ENCODE data around the gene RAB3C. TPM values are rescaled to one million over a fixed set of nuclear protein-coding genes. Genes with fewer than 3 reads are reported as not detected.

RAB3C gene
- total RNA-seq, 1 experiment from 2014 or later = not detected

- intact Hi-C loops (cut with micrococcal nuclease) = no loop called here
- BruUV-seq (replicated peaks) = no TSS peak
Measured at GRCh38 chr5:58716713-58717112, 133.8 kb downstream of the RAB3C start.

GRCh38 chr5:58717303-58718007 lies 134.6 kb downstream of the RAB3C start:
- H3K9me3 Mint-ChIP-seq (ENCODE audit: unreplicated experiment) = peaks cover 16% of the 10 kb centered on the region
- BruUV-seq (replicated peaks) = no TSS peak
- intact Hi-C loops (cut with micrococcal nuclease) = no loop called here
- peaks cover 100% of the 10 kb centered on the region for H3K27me3 Mint-ChIP-seq (ENCODE audit: insufficient read depth, unreplicated experiment)
- no peak overlapping the region for H3K4me3 Mint-ChIP-seq (ENCODE audit: unreplicated experiment)
- no peak for TF ChIP-seq CTCF (IDR thresholded peaks at IDR 0.05; ENCODE audit: unreplicated experiment)
- no peak overlapping the region for H3K27ac Mint-ChIP-seq (ENCODE audit: low read depth, unreplicated experiment)
- H3K36me3 Mint-ChIP-seq (ENCODE audit: insufficient read depth, unreplicated experiment) = no peaks in the 10 kb centered on the region
- POLR2A ChIA-PET = no interaction called here
- CTCF ChIA-PET = no interaction called here
- H3K4me1 Mint-ChIP-seq (ENCODE audit: insufficient read depth, unreplicated experiment) = no peaks in the 10 kb centered on the region
- DNase-seq (ENCODE audit: unreplicated experiment) = no peak

More at GRCh38 chr5:58716713-58717112, 133.8 kb downstream of the RAB3C start:
- Mint-ChIP-seq H3K36me3 (ENCODE audit: insufficient read depth, unreplicated experiment) (no peaks in the 10 kb centered on the region), H3K9me3 (ENCODE audit: unreplicated experiment) (peaks cover 16% of the 10 kb centered on the region), H3K27me3 (ENCODE audit: insufficient read depth, unreplicated experiment) (peaks cover 100% of the 10 kb centered on the region), H3K4me1 (ENCODE audit: insufficient read depth, unreplicated experiment) (no peaks in the 10 kb centered on the region), H3K27ac (ENCODE audit: low read depth, unreplicated experiment) (no peak overlapping the region), H3K4me3 (ENCODE audit: unreplicated experiment) (no peak overlapping the region)
- ChIA-PET POLR2A (no interaction called here), CTCF (no interaction called here)
- no peak for DNase-seq (ENCODE audit: unreplicated experiment)
- no peak for TF ChIP-seq CTCF (IDR thresholded peaks at IDR 0.05; ENCODE audit: unreplicated experiment)

- DNase-seq (ENCODE audit: unreplicated experiment) = no peak
- BruUV-seq (replicated peaks) = no TSS peak
- Mint-ChIP-seq H3K36me3 (ENCODE audit: insufficient read depth, unreplicated experiment) (no peaks in the 10 kb centered on the region), H3K27ac (ENCODE audit: low read depth, unreplicated experiment) (no peak overlapping the region), H3K4me3 (ENCODE audit: unreplicated experiment) (no peak overlapping the region), H3K4me1 (ENCODE audit: insufficient read depth, unreplicated experiment) (no peaks in the 10 kb centered on the region), H3K9me3 (ENCODE audit: unreplicated experiment) (peaks cover 16% of the 10 kb centered on the region), H3K27me3 (ENCODE audit: insufficient read depth, unreplicated experiment) (peaks cover 100% of the 10 kb centered on the region)
- POLR2A ChIA-PET = no interaction called here
- TF ChIP-seq CTCF (IDR thresholded peaks at IDR 0.05; ENCODE audit: unreplicated experiment) = no peak
- intact Hi-C loops (cut with micrococcal nuclease) = no loop called here
- CTCF ChIA-PET = no interaction called here
Measured at GRCh38 chr5:58718269-58718978, 135.5 kb downstream of the RAB3C start.

- H3K36me3 Mint-ChIP-seq (ENCODE audit: insufficient read depth, unreplicated experiment) = no peaks in the 10 kb centered on the region
- TF ChIP-seq CTCF (IDR thresholded peaks at IDR 0.05; ENCODE audit: unreplicated experiment) = no peak
- H3K27ac Mint-ChIP-seq (ENCODE audit: low read depth, unreplicated experiment) = no peak overlapping the region
- ChIA-PET CTCF (no interaction called here), POLR2A (interaction anchor here (0.7 kb wide), 1 partner anchor 230 kb away, joined by 3 read pairs; no protein-coding TSS in a partner anchor)
- peaks cover 100% of the 10 kb centered on the region for H3K27me3 Mint-ChIP-seq (ENCODE audit: insufficient read depth, unreplicated experiment)
- H3K4me3 Mint-ChIP-seq (ENCODE audit: unreplicated experiment) = no peak overlapping the region
- intact Hi-C loops (cut with micrococcal nuclease) = loop anchor here (10.0 kb wide), 1 partner anchor 217 kb away; no protein-coding TSS in a partner anchor
- DNase-seq (ENCODE audit: unreplicated experiment) = no peak
- no peaks in the 10 kb centered on the region for H3K9me3 Mint-ChIP-seq (ENCODE audit: unreplicated experiment)
- BruUV-seq (replicated peaks) = no TSS peak
- H3K4me1 Mint-ChIP-seq (ENCODE audit: insufficient read depth, unreplicated experiment) = no peaks in the 10 kb centered on the region
Measured at GRCh38 chr5:58722160-58722559, 139.3 kb downstream of the RAB3C start.
